NT2/D1 (cell line): ENCODE data around the gene SDK1.

Source experiments
- DNase-seq: peaks from one replicate; pipeline ENCODE4 v3.0.0-alpha.2; 2011; ENCODE audit warnings: low read depth, low spot score
- H3K27me3 ChIP-seq: 2 replicates; pipeline ENCODE4 v1.6.0; 2011; ENCODE audit warnings: mild to moderate bottlenecking; ENCODE audit not compliant: insufficient read length, insufficient read depth
- H3K36me3 ChIP-seq: 2 replicates; pipeline ENCODE4 v1.6.1; 2011; ENCODE audit warnings: mild to moderate bottlenecking, low read length, mixed read lengths; ENCODE audit not compliant: insufficient read depth, insufficient read length
- H3K4me1 ChIP-seq: 2 replicates; pipeline ENCODE4 v1.5.1; 2011; ENCODE audit not compliant: insufficient read depth, insufficient read length
- H3K4me3 ChIP-seq: 2 replicates; pipeline ENCODE4 v1.5.1; 2011; ENCODE audit warnings: low read depth; ENCODE audit not compliant: insufficient read length
- H3K9ac ChIP-seq: 2 replicates; pipeline ENCODE4 v1.6.0; 2011; ENCODE audit warnings: low read depth; ENCODE audit not compliant: insufficient read length
- H3K9me3 ChIP-seq: 2 replicates; pipeline ENCODE4 v1.5.1; 2011; ENCODE audit warnings: mild to moderate bottlenecking, low read length; ENCODE audit not compliant: insufficient read depth
- SUZ12 ChIP-seq: IDR thresholded peaks from 2 replicates; pipeline ENCODE4 v1.6.1; 2011; ENCODE audit not compliant: insufficient read length, insufficient read depth; ENCODE audit errors: extremely low read depth
- YY1 ChIP-seq: IDR thresholded peaks from 2 replicates; pipeline ENCODE4 v1.6.1; 2011; ENCODE audit not compliant: insufficient read length, insufficient read depth
- ZNF274 ChIP-seq: IDR thresholded peaks from 2 replicates; pipeline ENCODE4 v1.6.1; 2011; ENCODE audit warnings: mild to moderate bottlenecking, low read depth, low read length

Gene SDK1

GRCh38 chr7:3540456-3541220 is 239.6 kb downstream of the SDK1 start:
- no peaks in the 10 kb centered on the region for H3K27me3 ChIP-seq
- no peaks in the 10 kb centered on the region for H3K9me3 ChIP-seq
- DNase-seq = no peak
- no peak for TF ChIP-seq ZNF274
- TF ChIP-seq SUZ12 = no peak
- TF ChIP-seq YY1 = no peak
- no peaks in the 10 kb centered on the region for H3K36me3 ChIP-seq
- H3K4me3 ChIP-seq = no peak overlapping the region
- H3K4me1 ChIP-seq = no peaks in the 10 kb centered on the region
- H3K9ac ChIP-seq = no peak overlapping the region

DNA sequence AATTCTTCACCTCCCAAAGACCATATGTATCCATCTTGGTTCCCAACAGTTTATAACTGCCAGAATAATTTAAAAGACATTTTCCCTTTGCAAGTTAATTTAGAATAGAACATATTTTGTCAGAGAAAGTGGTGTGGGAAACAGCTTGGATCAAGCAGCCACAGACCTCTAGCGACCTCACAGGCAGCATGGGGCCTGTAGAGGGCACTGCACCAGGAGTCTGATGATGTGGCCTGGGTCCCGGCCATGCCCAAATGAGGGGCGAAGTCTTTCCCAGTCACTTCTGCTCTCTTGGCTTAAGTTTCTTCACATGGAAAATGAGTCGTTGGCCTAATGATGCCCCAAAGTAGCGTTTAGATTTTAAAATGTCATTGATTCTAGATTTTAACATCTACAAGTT is 243.2 kb downstream of the SDK1 start:
- no peaks in the 10 kb centered on the region for H3K36me3 ChIP-seq
- no peaks in the 10 kb centered on the region for H3K9me3 ChIP-seq
- no peak overlapping the region for H3K9ac ChIP-seq
- no peak for DNase-seq
- TF ChIP-seq SUZ12 (no peak), ZNF274 (no peak)
- H3K27me3 ChIP-seq = no peaks in the 10 kb centered on the region
- no peaks in the 10 kb centered on the region for H3K4me1 ChIP-seq
- no peak overlapping the region for H3K4me3 ChIP-seq

- no peak for TF ChIP-seq YY1
- TF ChIP-seq ZNF274 = no peak
- TF ChIP-seq SUZ12 = no peak
- Histone ChIP-seq H3K4me1 (no peaks in the 10 kb centered on the region), H3K4me3 (no peak overlapping the region), H3K9ac (no peak overlapping the region), H3K27me3 (no peaks in the 10 kb centered on the region), H3K36me3 (no peaks in the 10 kb centered on the region), H3K9me3 (no peaks in the 10 kb centered on the region)
- no peak for DNase-seq
Observed at GRCh38 chr7:3548815-3549214, 247.8 kb downstream of the SDK1 start.

DNA sequence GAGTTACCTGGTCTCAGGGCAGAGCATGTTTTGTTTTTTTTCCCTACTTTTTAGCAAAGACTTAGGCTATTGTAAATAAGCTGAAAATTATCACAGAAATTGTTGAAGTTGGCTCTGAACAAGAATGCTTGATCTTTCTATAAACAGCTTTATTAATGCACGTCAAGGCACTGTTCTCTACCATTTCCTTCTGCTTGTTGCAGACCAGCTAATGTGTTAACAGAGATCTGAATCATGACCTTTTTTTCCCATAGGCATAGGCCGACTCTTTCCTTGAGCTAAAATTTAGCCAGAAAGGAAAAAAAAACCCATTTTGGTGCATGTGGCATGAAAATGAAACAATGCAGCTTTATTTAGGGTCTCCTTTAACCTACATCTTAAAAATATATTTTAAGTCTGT is 248.5 kb downstream of the SDK1 start:
- no peaks in the 10 kb centered on the region for H3K27me3 ChIP-seq
- TF ChIP-seq YY1 = no peak
- H3K9me3 ChIP-seq = no peaks in the 10 kb centered on the region
- DNase-seq = no peak
- no peak overlapping the region for H3K4me3 ChIP-seq
- no peak overlapping the region for H3K9ac ChIP-seq
- H3K36me3 ChIP-seq = no peaks in the 10 kb centered on the region
- H3K4me1 ChIP-seq = no peaks in the 10 kb centered on the region

DNA sequence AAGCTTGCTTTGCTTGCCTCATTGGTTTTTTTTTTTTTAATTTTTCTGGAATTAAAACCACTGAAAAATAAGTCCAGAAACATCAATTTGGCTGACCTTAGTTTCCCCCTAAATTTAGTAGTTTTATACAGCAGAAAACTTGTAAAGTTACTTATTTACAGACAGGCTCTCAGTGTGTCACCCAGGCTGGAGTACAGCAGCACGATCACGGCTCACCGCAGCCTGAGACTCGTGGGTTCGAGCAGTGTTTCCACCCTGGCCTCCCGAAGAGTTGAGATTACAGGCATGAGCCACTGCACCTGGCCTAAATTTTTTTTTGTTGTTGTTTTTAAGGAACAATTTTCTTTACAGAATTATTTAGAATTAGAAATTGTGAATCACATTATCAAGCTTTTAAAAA is 250.5 kb downstream of the SDK1 start:
- Histone ChIP-seq H3K36me3 (no peaks in the 10 kb centered on the region), H3K9me3 (no peaks in the 10 kb centered on the region), H3K9ac (no peak overlapping the region), H3K4me1 (no peaks in the 10 kb centered on the region), H3K27me3 (no peaks in the 10 kb centered on the region), H3K4me3 (no peak overlapping the region)
- TF ChIP-seq YY1 (no peak), SUZ12 (no peak), ZNF274 (no peak)
- no peak for DNase-seq

GRCh38 chr7:3552499-3552898 is 251.4 kb downstream of the SDK1 start:
- no peak for DNase-seq
- H3K9me3 ChIP-seq = no peaks in the 10 kb centered on the region
- H3K27me3 ChIP-seq = no peaks in the 10 kb centered on the region
- no peaks in the 10 kb centered on the region for H3K36me3 ChIP-seq
- TF ChIP-seq YY1 (no peak), ZNF274 (no peak), SUZ12 (no peak)
- H3K4me1 ChIP-seq = no peaks in the 10 kb centered on the region
- H3K4me3 ChIP-seq = no peak overlapping the region
- no peak overlapping the region for H3K9ac ChIP-seq

DNA sequence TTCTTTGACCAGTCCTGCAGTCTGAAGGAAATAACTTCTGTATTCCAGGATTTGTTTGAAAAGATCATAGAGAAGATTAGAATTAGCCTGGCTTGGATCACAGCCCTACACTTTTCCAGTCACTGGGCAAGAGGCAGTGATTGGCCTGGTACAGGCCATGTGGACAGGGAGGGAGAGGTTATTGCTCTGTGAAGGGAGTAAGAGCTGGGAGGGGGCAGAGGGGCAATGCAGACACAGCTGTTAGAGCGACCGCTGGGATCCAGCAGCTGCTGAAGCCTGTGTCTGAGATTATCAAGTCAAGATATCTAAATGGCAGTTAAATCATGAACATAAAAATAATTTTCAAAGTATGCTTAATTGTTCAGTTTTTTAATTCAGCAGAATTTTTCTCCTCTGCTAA is 257.3 kb downstream of the SDK1 start:
- no peaks in the 10 kb centered on the region for H3K36me3 ChIP-seq
- H3K4me1 ChIP-seq = no peaks in the 10 kb centered on the region
- no peaks in the 10 kb centered on the region for H3K27me3 ChIP-seq
- no peak for DNase-seq
- no peaks in the 10 kb centered on the region for H3K9me3 ChIP-seq
- TF ChIP-seq ZNF274 (no peak), YY1 (no peak), SUZ12 (no peak)
- no peak overlapping the region for H3K4me3 ChIP-seq
- H3K9ac ChIP-seq = no peak overlapping the region

GRCh38 chr7:3559278-3559677 is 258.2 kb downstream of the SDK1 start:
- no peaks in the 10 kb centered on the region for H3K36me3 ChIP-seq
- no peaks in the 10 kb centered on the region for H3K4me1 ChIP-seq
- no peak for DNase-seq
- H3K27me3 ChIP-seq = no peaks in the 10 kb centered on the region
- TF ChIP-seq SUZ12 = no peak
- no peak for TF ChIP-seq ZNF274
- no peak for TF ChIP-seq YY1
- no peak overlapping the region for H3K9ac ChIP-seq
- no peaks in the 10 kb centered on the region for H3K9me3 ChIP-seq
- no peak overlapping the region for H3K4me3 ChIP-seq
